HepG2 (cell line): ENCODE measurements around the gene FRMD4A. TPM values are rescaled to one million over a fixed set of nuclear protein-coding genes. Genes with fewer than 3 reads are reported as not detected.

Source experiments
- ATAC-seq: fragments of 200-7000 bp; cut with Tn5 transposase; 3 replicates; pipeline ENCODE4 v1.9.1; 2020; ENCODE audit warnings: mild to moderate bottlenecking, moderate library complexity
- BruUV-seq: library from RNA; stranded (reverse); fragments of 400-500 nt; replicated peaks from 2 replicates; lab custom pipeline; 2021; lab: Mats Ljungman, UMichigan
- CTCF ChIA-PET: fragments of 300-600 bp; formaldehyde crosslinking; extraction: SDS; loops from one replicate; lab custom pipeline; 2021; ENCODE audit warnings: low total read pairs, inconsistent platforms, low intra/inter-chr PET ratio; lab: Yijun Ruan, JAX
- POLR2A ChIA-PET: fragments of 350-600 bp; sonication (Branson Sonifier 250); formaldehyde crosslinking; loops from one replicate; lab custom pipeline; 2020; ENCODE audit warnings: antibody characterized with exemption, inconsistent platforms; lab: Yijun Ruan, JAX
- DNase-seq: peaks from one replicate; pipeline ENCODE4 v3.0.0-alpha.2; 2015; ENCODE audit warnings: low spot score
- FAIRE-seq: peaks from 3 replicates; lab custom pipeline; 2011; peaks lifted over from hg19 to GRCh38; lab: Jason Lieb, UNC
- H2AFZ ChIP-seq: one replicate; pipeline ENCODE4 v1.6.1; 2011; ENCODE audit warnings: low read length, inconsistent platforms
- H3K27ac ChIP-seq: fragments of 300-600 bp; 3 replicates; pipeline ENCODE4 v1.8.0; 2011; ENCODE audit warnings: mixed run types, mild to moderate bottlenecking, mixed read lengths, low read length, inconsistent platforms; ENCODE audit not compliant: insufficient read depth; ENCODE audit errors: extremely low read length
- H3K27me3 ChIP-seq, 2 experiments: fragments of 200-600 bp in 1 of 2; 2 replicates in 1 of 2; 3 replicates in 1 of 2; pipeline versions ENCODE4 v1.6.0 to v1.8.0; 2011; ENCODE audit warnings: low read length in 2 of 2, mild to moderate bottlenecking in 2 of 2, moderate library complexity in 2 of 2, inconsistent platforms in 1 of 2; ENCODE audit not compliant: insufficient read depth in 2 of 2, control insufficient read depth in 1 of 2
- H3K36me3 ChIP-seq, 2 experiments: fragments of 200-600 bp in 1 of 2; replicated peaks in 1 of 2; 2 replicates in 1 of 2; 3 replicates in 1 of 2; pipeline versions ENCODE4 v1.5.1 to v1.8.0; 2011; ENCODE audit warnings: low read length in 2 of 2, inconsistent platforms in 1 of 2; ENCODE audit not compliant: insufficient read depth in 2 of 2, control insufficient read depth in 1 of 2
- H3K4me1 ChIP-seq: 2 replicates; pipeline ENCODE4 v1.5.1; 2012; ENCODE audit warnings: low read length, inconsistent platforms; ENCODE audit not compliant: insufficient read depth
- H3K4me2 ChIP-seq: 2 replicates; pipeline ENCODE4 v1.6.0; 2011; ENCODE audit warnings: low read depth, low read length, inconsistent platforms
- H3K4me3 ChIP-seq, 3 experiments: fragments of 200-600 bp in 1 of 3; sonication (generic), shearing (Covaris generic) in 1 of 3; replicated peaks in 1 of 3; 2 replicates each; pipeline ENCODE4 v1.5.1; 2011 to 2016; ENCODE audit warnings: low read length in 3 of 3, inconsistent platforms in 2 of 3, low read depth in 2 of 3, mild to moderate bottlenecking in 2 of 3, control low read depth in 1 of 3, mixed read lengths in 1 of 3; ENCODE audit not compliant: insufficient read depth in 1 of 3
- H3K79me2 ChIP-seq: one replicate; pipeline ENCODE4 v1.6.1; 2011; ENCODE audit warnings: low read length, inconsistent platforms; ENCODE audit not compliant: insufficient read depth
- H3K9ac ChIP-seq: 2 replicates; pipeline ENCODE4 v1.6.0; 2011; ENCODE audit warnings: mild to moderate bottlenecking, low read depth, low read length, inconsistent platforms; ENCODE audit not compliant: insufficient read depth
- H3K9me3 ChIP-seq: 2 replicates; pipeline ENCODE4 v1.5.1; 2012; ENCODE audit warnings: mild to moderate bottlenecking, low read length
- H4K20me1 ChIP-seq: 2 replicates; pipeline ENCODE4 v1.6.0; 2011; ENCODE audit warnings: inconsistent platforms, mild to moderate bottlenecking, low read length, moderate library complexity; ENCODE audit not compliant: insufficient read depth
- CENPX ChIP-seq: sonication (generic); formaldehyde crosslinking; IDR thresholded peaks from 2 replicates; pipeline ENCODE4 v1.9.0; 2021; ENCODE audit warnings: mild to moderate bottlenecking, missing genetic modification reagents, moderate library complexity
- CREM ChIP-seq, 2 experiments: sonication (generic) in 1 of 2; formaldehyde crosslinking in 1 of 2; IDR thresholded peaks; 2 replicates each; pipeline versions ENCODE4 v1.4.0 to v1.6.1; 2016 to 2020; ENCODE audit warnings: antibody characterized with exemption in 1 of 2, mild to moderate bottlenecking in 1 of 2, missing genetic modification reagents in 1 of 2
- HOXA3 ChIP-seq: sonication (generic); formaldehyde crosslinking; IDR thresholded peaks from 2 replicates; pipeline ENCODE4 v1.5.0; 2020; ENCODE audit warnings: missing genetic modification reagents
- JUNB ChIP-seq: sonication (generic); formaldehyde crosslinking; IDR thresholded peaks from 2 replicates; pipeline ENCODE4 v1.8.0; 2022; ENCODE audit warnings: missing genetic modification reagents, mild to moderate bottlenecking, borderline replicate concordance
- MLLT10 ChIP-seq: sonication (generic); formaldehyde crosslinking; IDR thresholded peaks from 2 replicates; pipeline ENCODE4 v1.4.0; 2020; ENCODE audit warnings: missing genetic modification reagents
- NFKB2 ChIP-seq: sonication (generic); formaldehyde crosslinking; IDR thresholded peaks from 2 replicates; pipeline ENCODE4 v1.4.0; 2020; ENCODE audit warnings: missing genetic modification reagents, borderline replicate concordance
- NR2F6 ChIP-seq, 2 experiments: IDR thresholded peaks; 2 replicates each; pipeline ENCODE4 v1.6.1; 2016; ENCODE audit warnings: antibody characterized with exemption in 1 of 2, mild to moderate bottlenecking in 1 of 2
- SMC3 ChIP-seq: IDR thresholded peaks from 2 replicates; pipeline ENCODE4 v1.6.1; 2011; ENCODE audit warnings: low read length, improper control_type of control experiment
- SNRNP70 ChIP-seq: fragments of 200-400 bp; formaldehyde crosslinking; IDR thresholded peaks from 2 replicates; pipeline ENCODE4 v1.6.1; 2017; ENCODE audit warnings: mild to moderate bottlenecking, low read depth, low read length, moderate library complexity
- SRF ChIP-seq: IDR thresholded peaks from 2 replicates; pipeline ENCODE4 v1.6.1; 2011; ENCODE audit warnings: mild to moderate bottlenecking, low read depth, low read length, moderate library complexity
- ZBTB38 ChIP-seq: sonication (generic); formaldehyde crosslinking; IDR thresholded peaks from 2 replicates; pipeline ENCODE4 v1.5.1; 2020; ENCODE audit warnings: mild to moderate bottlenecking, missing genetic modification reagents
- ZKSCAN8 ChIP-seq: IDR thresholded peaks from 2 replicates; pipeline ENCODE4 v1.6.1; 2016; ENCODE audit warnings: borderline replicate concordance, missing genetic modification reagents, missing compliant biosample characterization
- ZNF724P ChIP-seq: sonication (generic); formaldehyde crosslinking; IDR thresholded peaks from 2 replicates; pipeline ENCODE4 v1.8.0; 2022; ENCODE audit warnings: missing genetic modification reagents, borderline replicate concordance
- WGBS: methylation state at CpG from one replicate; pipeline ENCODE4 v1.1.6; 2017; ENCODE audit warnings: low lambda C conversion rate; 5-methylcytosine and 5-hydroxymethylcytosine counted together
- in situ Hi-C: cut with HindIII; loops from 2 replicates; pipeline ENCODE4 v1.10.0; 2017; ENCODE audit warnings: low pct_unique_long_range_greater_than_20kb; ENCODE audit not compliant: extremely low pct_ligation_motif_present
- intact Hi-C: fragments of 100-400 bp; cut with micrococcal nuclease; formaldehyde crosslinking; loops from one replicate; pipeline ENCODE4 v1.10.0; 2022; ENCODE audit not compliant: unreplicated experiment
- polyA plus RNA-seq, 8 experiments: library from polyadenylated mRNA; depleted of rRNA in 3 of 8; stranded (reverse) in 7 of 8; unstranded in 1 of 8; fragments of >200 nt; fragmentation: Illumina TruSeq in 4 of 8; extraction: Trizol in 4 of 8; gene quantifications; 2 replicates each; pipeline versions ENCODE4 v1.2.1 to v1.2.3, GENCODE V29; 2011 to 2016; ENCODE audit warnings: low read depth in 4 of 8, missing spikeins in 1 of 8, mixed read lengths in 1 of 8; ENCODE audit not compliant: insufficient read depth in 1 of 8
- total RNA-seq, 5 experiments: library from RNA; depleted of rRNA; stranded (reverse); fragments of >200 nt; fragmentation: Illumina TruSeq; extraction: Trizol; gene quantifications; 2 replicates each; pipeline ENCODE4 v1.2.3, GENCODE V29; 2016; ENCODE audit warnings: low read depth in 1 of 5
- TF ChIP-seq, protein P1 (sequence below): sonication (generic); formaldehyde crosslinking; IDR thresholded peaks from 2 replicates; pipeline ENCODE4 v1.5.0; 2020; ENCODE audit warnings: mild to moderate bottlenecking, missing genetic modification reagents, borderline replicate concordance
- TF ChIP-seq, protein P2 (sequence below): sonication (generic); formaldehyde crosslinking; IDR thresholded peaks from 2 replicates; pipeline ENCODE4 v1.8.0; 2022; ENCODE audit warnings: mild to moderate bottlenecking, missing genetic modification reagents, moderate library complexity
- TF ChIP-seq, protein P3 (sequence below): sonication (generic); formaldehyde crosslinking; IDR thresholded peaks from 2 replicates; pipeline ENCODE4 v1.4.0; 2020; ENCODE audit warnings: mild to moderate bottlenecking, missing genetic modification reagents

FRMD4A gene
- total and polyA plus RNA-seq, 2 of the 13 experiments (the other 11 are each of a cell fraction or from before 2014, with no cell fraction given), result 0.09 to 0.26 TPM

DNA sequence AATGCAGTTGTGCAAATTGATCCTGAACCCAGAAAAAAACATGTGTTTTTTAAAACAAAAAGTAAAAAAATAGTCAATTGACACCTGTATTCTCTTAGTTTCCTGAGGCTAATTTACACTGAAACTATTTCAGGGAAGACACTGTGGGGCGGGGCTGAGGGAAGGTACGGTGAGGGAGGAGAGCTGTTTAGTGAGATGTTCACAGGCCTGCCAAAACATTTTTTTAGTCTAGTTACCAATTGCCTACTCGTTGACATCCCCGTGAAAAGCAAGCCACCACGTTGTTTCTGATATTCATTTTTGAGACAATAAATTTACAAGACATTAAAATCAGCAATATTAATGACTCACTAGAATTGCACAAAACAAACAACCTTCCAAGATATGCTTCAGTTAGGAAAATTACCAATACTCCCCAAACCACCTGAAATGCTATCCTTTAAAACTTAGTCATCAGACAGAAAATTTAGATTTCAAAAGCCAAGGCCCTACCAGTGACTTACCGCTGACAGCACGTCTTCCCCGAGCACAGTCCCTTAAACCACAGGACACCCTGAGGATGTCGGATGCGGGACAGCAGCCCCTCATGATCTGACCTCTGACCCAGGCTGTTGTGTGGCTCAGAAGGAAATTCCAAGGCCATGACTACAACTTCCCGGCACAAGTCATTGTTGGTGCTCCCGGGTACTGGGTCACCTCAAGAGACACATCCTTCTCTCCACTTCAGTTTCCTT is 464.8 kb downstream of the FRMD4A start:
- no peak overlapping the region for H3K9ac ChIP-seq
- ChIA-PET POLR2A (no interaction called here), CTCF (no interaction called here)
- BruUV-seq, result no TSS peak
- ATAC-seq, result no peak
- no peaks in the 10 kb centered on the region for H3K79me2 ChIP-seq
- intact Hi-C loops, result no loop called here
- H3K36me3 ChIP-seq, result no peaks in the 10 kb centered on the region
- H3K4me2 ChIP-seq, result no peak overlapping the region
- H3K9me3 ChIP-seq, result no peaks in the 10 kb centered on the region
- no peak overlapping the region for H2AFZ ChIP-seq
- H3K27ac ChIP-seq, result no peak overlapping the region
- peaks cover 0 to 8% of the 10 kb centered on the region in 2 experiments; a peak in 3 of 5 replicates for H3K27me3 ChIP-seq
- in situ Hi-C loops, result no loop called here
- H4K20me1 ChIP-seq, result no peaks in the 10 kb centered on the region
- no peaks in the 10 kb centered on the region for H3K4me1 ChIP-seq
- 36% methylated on average over 12 of the region's 12 CpGs for WGBS
- no peak overlapping the region for H3K4me3 ChIP-seq
- no peak for DNase-seq
- FAIRE-seq, result no peak
- TF ChIP-seq SRF, result no peak
- TF ChIP-seq, protein P1, sequence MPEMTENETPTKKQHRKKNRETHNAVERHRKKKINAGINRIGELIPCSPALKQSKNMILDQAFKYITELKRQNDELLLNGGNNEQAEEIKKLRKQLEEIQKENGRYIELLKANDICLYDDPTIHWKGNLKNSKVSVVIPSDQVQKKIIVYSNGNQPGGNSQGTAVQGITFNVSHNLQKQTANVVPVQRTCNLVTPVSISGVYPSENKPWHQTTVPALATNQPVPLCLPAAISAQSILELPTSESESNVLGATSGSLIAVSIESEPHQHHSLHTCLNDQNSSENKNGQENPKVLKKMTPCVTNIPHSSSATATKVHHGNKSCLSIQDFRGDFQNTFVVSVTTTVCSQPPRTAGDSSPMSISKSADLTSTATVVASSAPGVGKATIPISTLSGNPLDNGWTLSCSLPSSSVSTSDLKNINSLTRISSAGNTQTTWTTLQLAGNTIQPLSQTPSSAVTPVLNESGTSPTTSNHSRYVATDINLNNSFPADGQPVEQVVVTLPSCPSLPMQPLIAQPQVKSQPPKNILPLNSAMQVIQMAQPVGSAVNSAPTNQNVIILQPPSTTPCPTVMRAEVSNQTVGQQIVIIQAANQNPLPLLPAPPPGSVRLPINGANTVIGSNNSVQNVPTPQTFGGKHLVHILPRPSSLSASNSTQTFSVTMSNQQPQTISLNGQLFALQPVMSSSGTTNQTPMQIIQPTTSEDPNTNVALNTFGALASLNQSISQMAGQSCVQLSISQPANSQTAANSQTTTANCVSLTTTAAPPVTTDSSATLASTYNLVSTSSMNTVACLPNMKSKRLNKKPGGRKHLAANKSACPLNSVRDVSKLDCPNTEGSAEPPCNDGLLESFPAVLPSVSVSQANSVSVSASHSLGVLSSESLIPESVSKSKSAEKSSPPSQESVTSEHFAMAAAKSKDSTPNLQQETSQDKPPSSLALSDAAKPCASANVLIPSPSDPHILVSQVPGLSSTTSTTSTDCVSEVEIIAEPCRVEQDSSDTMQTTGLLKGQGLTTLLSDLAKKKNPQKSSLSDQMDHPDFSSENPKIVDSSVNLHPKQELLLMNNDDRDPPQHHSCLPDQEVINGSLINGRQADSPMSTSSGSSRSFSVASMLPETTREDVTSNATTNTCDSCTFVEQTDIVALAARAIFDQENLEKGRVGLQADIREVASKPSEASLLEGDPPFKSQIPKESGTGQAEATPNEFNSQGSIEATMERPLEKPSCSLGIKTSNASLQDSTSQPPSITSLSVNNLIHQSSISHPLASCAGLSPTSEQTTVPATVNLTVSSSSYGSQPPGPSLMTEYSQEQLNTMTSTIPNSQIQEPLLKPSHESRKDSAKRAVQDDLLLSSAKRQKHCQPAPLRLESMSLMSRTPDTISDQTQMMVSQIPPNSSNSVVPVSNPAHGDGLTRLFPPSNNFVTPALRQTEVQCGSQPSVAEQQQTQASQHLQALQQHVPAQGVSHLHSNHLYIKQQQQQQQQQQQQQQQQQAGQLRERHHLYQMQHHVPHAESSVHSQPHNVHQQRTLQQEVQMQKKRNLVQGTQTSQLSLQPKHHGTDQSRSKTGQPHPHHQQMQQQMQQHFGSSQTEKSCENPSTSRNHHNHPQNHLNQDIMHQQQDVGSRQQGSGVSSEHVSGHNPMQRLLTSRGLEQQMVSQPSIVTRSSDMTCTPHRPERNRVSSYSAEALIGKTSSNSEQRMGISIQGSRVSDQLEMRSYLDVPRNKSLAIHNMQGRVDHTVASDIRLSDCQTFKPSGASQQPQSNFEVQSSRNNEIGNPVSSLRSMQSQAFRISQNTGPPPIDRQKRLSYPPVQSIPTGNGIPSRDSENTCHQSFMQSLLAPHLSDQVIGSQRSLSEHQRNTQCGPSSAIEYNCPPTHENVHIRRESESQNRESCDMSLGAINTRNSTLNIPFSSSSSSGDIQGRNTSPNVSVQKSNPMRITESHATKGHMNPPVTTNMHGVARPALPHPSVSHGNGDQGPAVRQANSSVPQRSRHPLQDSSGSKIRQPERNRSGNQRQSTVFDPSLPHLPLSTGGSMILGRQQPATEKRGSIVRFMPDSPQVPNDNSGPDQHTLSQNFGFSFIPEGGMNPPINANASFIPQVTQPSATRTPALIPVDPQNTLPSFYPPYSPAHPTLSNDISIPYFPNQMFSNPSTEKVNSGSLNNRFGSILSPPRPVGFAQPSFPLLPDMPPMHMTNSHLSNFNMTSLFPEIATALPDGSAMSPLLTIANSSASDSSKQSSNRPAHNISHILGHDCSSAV (CRISPR knock-in tag), result no peak
- TF ChIP-seq MLLT10 (CRISPR knock-in tag), result no peak
- no peak for TF ChIP-seq SNRNP70
- TF ChIP-seq JUNB (CRISPR knock-in tag), result no peak
- no peak for TF ChIP-seq NFKB2 (CRISPR knock-in tag)
- TF ChIP-seq ZNF724P (CRISPR knock-in tag), result no peak
- no peak for TF ChIP-seq ZBTB38
- TF ChIP-seq NR2F6 (IDR thresholded peaks at IDR 0.05), result no peak
- TF ChIP-seq NR2F6 (CRISPR knock-in tag; IDR thresholded peaks at IDR 0.05), result no peak
- TF ChIP-seq ZKSCAN8 (CRISPR knock-in tag), result no peak
- TF ChIP-seq SMC3, result no peak
- no peak for TF ChIP-seq HOXA3
- TF ChIP-seq, protein P2, sequence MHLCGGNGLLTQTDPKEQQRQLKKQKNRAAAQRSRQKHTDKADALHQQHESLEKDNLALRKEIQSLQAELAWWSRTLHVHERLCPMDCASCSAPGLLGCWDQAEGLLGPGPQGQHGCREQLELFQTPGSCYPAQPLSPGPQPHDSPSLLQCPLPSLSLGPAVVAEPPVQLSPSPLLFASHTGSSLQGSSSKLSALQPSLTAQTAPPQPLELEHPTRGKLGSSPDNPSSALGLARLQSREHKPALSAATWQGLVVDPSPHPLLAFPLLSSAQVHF (CRISPR knock-in tag), result no peak
- TF ChIP-seq CENPX (CRISPR knock-in tag), result no peak
- TF ChIP-seq CREM (IDR thresholded peaks at IDR 0.05), result no peak
- no peak for TF ChIP-seq CREM (CRISPR knock-in tag; IDR thresholded peaks at IDR 0.05)
- TF ChIP-seq, protein P3, sequence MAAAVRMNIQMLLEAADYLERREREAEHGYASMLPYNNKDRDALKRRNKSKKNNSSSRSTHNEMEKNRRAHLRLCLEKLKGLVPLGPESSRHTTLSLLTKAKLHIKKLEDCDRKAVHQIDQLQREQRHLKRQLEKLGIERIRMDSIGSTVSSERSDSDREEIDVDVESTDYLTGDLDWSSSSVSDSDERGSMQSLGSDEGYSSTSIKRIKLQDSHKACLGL (CRISPR knock-in tag), result no peak
